ENCODE results near the gene UGT3A1.

UGT3A1 gene

GRCh38 chr5:35960328-35960727 is 30.9 kb downstream of the UGT3A1 start:
- peaks cover 2% of the 10 kb centered on the region for H3K36me3 Mint-ChIP-seq (ENCODE audit: low read depth)
- DNase-seq (no peak), ATAC-seq (no peak)
- H3K4me1 Mint-ChIP-seq, result no peaks in the 10 kb centered on the region
- H3K4me3 Mint-ChIP-seq, result no peak overlapping the region
- peaks cover 20% of the 10 kb centered on the region for H3K27me3 Mint-ChIP-seq
- H3K27ac Mint-ChIP-seq, result no peak overlapping the region
- H3K9me3 Mint-ChIP-seq, result no peaks in the 10 kb centered on the region

GRCh38 chr5:35956429-35956828 is 34.8 kb downstream of the UGT3A1 start:
- no peaks in the 10 kb centered on the region for H3K4me1 Mint-ChIP-seq
- ATAC-seq, result no peak

DNA sequence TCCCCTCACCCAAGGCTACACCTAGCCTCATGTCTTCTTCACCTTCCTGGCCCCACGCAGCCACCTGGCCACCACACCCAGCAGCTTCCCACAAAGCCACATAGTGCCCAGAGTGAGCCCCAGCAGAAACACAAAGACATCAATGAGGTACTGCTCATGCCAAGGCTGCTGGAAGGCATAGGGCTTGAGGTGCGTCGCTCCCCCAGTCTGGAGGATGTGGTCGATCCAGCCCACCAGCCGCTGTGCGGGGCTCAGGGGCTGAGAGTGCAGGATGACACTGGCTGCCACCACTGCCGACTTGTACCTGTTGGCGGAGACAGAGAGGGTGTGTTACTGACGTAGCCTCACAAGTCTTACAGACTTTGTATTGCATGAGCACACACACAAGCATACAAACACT is 37.0 kb downstream of the UGT3A1 start:
- H3K9me3 Mint-ChIP-seq, result no peaks in the 10 kb centered on the region
- H3K36me3 Mint-ChIP-seq (ENCODE audit: low read depth), result no peaks in the 10 kb centered on the region
- H3K4me3 Mint-ChIP-seq, result no peak overlapping the region
- DNase-seq, result no peak
- H3K27me3 Mint-ChIP-seq, result peaks cover 41% of the 10 kb centered on the region
- H3K27ac Mint-ChIP-seq, result no peak overlapping the region
- no peak for ATAC-seq
- H3K4me1 Mint-ChIP-seq, result no peaks in the 10 kb centered on the region

More at GRCh38 chr5:35956429-35956828, 34.8 kb downstream of the UGT3A1 start:
- no peak overlapping the region for H3K4me3 Mint-ChIP-seq
- peaks cover 42% of the 10 kb centered on the region for H3K27me3 Mint-ChIP-seq
- no peaks in the 10 kb centered on the region for H3K36me3 Mint-ChIP-seq (ENCODE audit: low read depth)
- no peaks in the 10 kb centered on the region for H3K9me3 Mint-ChIP-seq
- H3K27ac Mint-ChIP-seq, result no peak overlapping the region
- DNase-seq, result no peak

- ATAC-seq, result no peak
Observed at GRCh38 chr5:35947085-35947484, 44.1 kb downstream of the UGT3A1 start.

GRCh38 chr5:35939639-35940038 is 51.6 kb downstream of the UGT3A1 start:
- H3K4me1 Mint-ChIP-seq, result no peaks in the 10 kb centered on the region
- H3K27me3 Mint-ChIP-seq, result peaks cover 10% of the 10 kb centered on the region
- DNase-seq (no peak), ATAC-seq (no peak)
- H3K9me3 Mint-ChIP-seq, result no peaks in the 10 kb centered on the region
- H3K4me3 Mint-ChIP-seq, result no peak overlapping the region
- no peak overlapping the region for H3K27ac Mint-ChIP-seq
- H3K36me3 Mint-ChIP-seq (ENCODE audit: low read depth), result no peaks in the 10 kb centered on the region

More at GRCh38 chr5:35947085-35947484, 44.1 kb downstream of the UGT3A1 start:
- H3K27ac Mint-ChIP-seq, result no peak overlapping the region
- peaks cover 12% of the 10 kb centered on the region for H3K27me3 Mint-ChIP-seq
- no peaks in the 10 kb centered on the region for H3K4me1 Mint-ChIP-seq
- H3K4me3 Mint-ChIP-seq, result no peak overlapping the region
- DNase-seq, result no peak
- H3K9me3 Mint-ChIP-seq, result no peaks in the 10 kb centered on the region
- no peaks in the 10 kb centered on the region for H3K36me3 Mint-ChIP-seq (ENCODE audit: low read depth)

DNA sequence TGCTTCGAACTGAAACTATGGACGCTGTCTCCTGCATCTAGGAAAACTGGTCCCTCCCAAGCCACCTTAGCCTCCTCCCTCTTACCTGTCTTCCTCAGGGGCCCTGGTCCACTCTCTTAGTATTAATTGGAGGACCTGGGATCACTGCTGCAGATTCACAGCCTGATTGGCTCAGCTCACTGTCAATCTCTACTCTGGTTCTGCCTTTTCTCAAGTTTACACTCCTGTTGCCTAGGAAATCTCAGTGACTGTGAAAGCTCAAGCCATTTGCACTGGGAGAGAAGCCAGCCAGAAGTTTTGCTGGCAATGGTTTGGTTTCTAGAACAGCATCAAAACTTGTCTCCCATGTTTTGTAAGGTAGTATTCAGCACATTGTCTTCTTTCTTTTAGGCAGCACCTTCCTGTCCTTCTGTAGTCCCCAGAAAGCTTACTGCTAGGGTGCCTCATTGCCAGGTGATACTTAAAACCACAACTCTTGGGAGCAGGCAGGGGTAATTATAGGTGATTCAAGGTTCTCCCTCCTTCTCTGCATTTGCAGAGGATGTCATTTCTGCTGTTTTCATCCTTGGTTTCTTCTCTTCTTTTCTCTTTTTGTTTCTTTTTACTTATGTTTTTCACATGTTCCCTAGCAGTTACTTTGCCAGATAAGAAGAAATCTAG is 52.5 kb downstream of the UGT3A1 start, which contains the start of gene CAPSL:
CAPSL (minus strand) TSS at position 55 of the 660 bp plus-strand sequence. CDS start 17,502 bp downstream, outside the sequence.
- peaks cover 10% of the 10 kb centered on the region for H3K27me3 Mint-ChIP-seq
- no peaks in the 10 kb centered on the region for H3K4me1 Mint-ChIP-seq
- H3K27ac Mint-ChIP-seq, result no peak within 1 kb of the TSS
- no peaks in the 10 kb centered on the region for H3K36me3 Mint-ChIP-seq (ENCODE audit: low read depth)
- DNase-seq (no peak), ATAC-seq (no peak)
- H3K4me3 Mint-ChIP-seq, result no peak within 1 kb of the TSS
- H3K9me3 Mint-ChIP-seq, result no peaks in the 10 kb centered on the region

DNA sequence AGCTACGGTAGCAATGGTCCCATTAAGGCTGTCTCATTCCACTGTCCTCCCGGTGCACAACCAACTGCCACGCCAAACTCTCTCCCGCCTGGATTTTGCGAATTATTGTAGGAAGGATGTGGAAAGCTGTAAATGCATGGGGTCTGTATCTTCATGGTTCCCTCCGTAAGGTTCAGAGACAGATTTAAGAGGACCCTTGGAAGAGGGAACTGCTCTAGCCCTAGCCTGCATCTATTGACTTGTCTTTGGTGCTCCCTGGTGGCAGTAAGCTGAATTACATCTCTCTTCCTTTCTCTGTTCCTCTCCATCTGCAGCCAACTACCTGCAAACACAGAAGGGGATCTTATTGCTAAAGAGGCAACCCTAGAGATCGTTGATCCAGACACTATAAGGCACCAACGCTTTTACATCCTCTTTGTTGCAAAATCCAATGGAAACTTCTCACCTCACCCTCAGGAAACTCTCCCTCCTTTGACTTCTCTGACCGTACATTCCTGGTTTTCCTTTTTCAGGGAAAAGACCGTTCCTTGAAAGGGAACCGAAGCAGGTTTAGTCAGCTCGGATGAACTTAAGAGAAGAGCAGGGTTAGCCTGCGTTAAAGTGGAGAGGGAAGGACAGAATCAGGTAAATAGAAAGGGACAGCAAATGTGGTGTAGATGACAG is 64.7 kb downstream of the UGT3A1 start:
- peak; percentile 48 for ATAC-seq
- Mint-ChIP-seq H3K4me3 (peak overlapping the region; percentile 39), H3K4me1 (peaks cover 44% of the 10 kb centered on the region), H3K27me3 (peaks cover 2% of the 10 kb centered on the region), H3K9me3 (no peaks in the 10 kb centered on the region), H3K27ac (no peak overlapping the region), H3K36me3 (ENCODE audit: low read depth) (no peaks in the 10 kb centered on the region)
- DNase-seq, result peak; percentile 74

- DNase-seq (peak; percentile 86), ATAC-seq (peak; percentile 86)
- no peaks in the 10 kb centered on the region for H3K27me3 Mint-ChIP-seq
- H3K9me3 Mint-ChIP-seq, result no peaks in the 10 kb centered on the region
- H3K36me3 Mint-ChIP-seq (ENCODE audit: low read depth), result no peaks in the 10 kb centered on the region
- peak overlapping the region; percentile 69 for H3K4me3 Mint-ChIP-seq
- H3K27ac Mint-ChIP-seq, result peak overlapping the region; percentile 85
- H3K4me1 Mint-ChIP-seq, result peaks cover 52% of the 10 kb centered on the region
Observed at GRCh38 chr5:35924950-35925722, 66.1 kb downstream of the UGT3A1 start.

DNA sequence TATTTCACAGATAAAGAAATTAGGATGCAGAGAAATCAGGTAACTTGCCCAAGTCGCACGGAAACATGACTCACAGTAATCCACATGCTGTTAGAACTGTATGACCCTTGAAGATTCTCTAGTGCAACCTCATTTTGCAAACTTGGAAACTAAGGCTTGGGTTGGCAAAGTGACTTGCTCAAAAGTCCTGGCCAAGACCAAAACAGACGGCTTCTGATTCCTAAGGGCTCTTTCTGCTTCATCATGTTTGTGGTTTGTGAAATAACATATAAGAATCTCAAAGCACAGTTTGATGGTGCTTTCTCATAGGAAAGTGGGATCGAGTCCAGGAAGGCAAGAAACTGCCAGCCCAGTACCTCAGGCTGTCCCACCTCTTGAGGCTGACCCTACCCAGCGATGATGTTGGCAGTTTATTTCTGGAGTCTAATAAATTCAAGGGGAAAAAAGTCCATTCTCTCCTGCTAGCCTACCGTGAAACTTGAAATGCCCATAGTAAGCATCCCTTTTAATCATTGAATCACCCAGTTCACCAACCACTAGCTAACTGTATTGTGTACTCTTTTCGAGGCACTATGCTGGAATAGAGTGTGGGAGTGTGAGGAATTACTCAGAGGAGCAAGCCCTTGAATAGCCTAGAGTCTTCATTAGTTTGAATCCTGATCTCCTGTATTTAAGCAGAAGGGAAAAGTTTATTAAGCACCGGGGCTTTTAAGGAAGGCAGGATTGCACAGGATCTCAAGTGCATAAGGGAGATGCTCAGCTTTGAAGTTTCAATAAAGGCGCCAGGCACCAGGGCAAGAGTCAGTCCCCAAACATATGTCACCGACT is 66.9 kb downstream of the UGT3A1 start:
- H3K9me3 Mint-ChIP-seq, result peaks cover 5% of the 10 kb centered on the region
- DNase-seq (no peak), ATAC-seq (peak; percentile 44)
- peaks cover 59% of the 10 kb centered on the region for H3K4me1 Mint-ChIP-seq
- peak overlapping the region; percentile 85 for H3K27ac Mint-ChIP-seq
- peaks cover 5% of the 10 kb centered on the region for H3K36me3 Mint-ChIP-seq (ENCODE audit: low read depth)
- H3K27me3 Mint-ChIP-seq, result no peaks in the 10 kb centered on the region
- peak overlapping the region; percentile 69 for H3K4me3 Mint-ChIP-seq

DNA sequence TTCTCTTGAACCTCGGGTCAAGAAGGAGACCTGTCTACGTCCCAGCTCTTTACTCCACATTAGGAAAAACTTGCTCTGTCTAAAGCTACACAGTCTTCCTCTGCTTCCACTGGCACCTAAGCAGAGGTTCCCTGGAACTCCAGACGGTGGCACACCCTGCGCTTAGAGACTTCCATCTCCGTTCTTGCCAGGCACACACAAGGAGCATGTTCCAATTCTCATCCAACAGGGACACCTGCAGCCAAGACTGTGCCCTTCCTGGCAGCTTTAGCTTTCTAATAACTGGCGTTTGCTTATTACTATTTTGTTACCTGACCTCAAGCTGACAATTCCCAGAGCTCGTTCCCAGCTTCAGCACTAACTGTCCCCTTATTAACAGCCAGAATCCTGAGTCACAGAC is 68.7 kb downstream of the UGT3A1 start:
- Mint-ChIP-seq H3K4me1 (peaks cover 73% of the 10 kb centered on the region), H3K4me3 (no peak overlapping the region), H3K27ac (peak overlapping the region; percentile 15), H3K9me3 (peaks cover 7% of the 10 kb centered on the region), H3K36me3 (ENCODE audit: low read depth) (peaks cover 6% of the 10 kb centered on the region), H3K27me3 (no peaks in the 10 kb centered on the region)
- ATAC-seq, result no peak
- DNase-seq, result no peak

DNA sequence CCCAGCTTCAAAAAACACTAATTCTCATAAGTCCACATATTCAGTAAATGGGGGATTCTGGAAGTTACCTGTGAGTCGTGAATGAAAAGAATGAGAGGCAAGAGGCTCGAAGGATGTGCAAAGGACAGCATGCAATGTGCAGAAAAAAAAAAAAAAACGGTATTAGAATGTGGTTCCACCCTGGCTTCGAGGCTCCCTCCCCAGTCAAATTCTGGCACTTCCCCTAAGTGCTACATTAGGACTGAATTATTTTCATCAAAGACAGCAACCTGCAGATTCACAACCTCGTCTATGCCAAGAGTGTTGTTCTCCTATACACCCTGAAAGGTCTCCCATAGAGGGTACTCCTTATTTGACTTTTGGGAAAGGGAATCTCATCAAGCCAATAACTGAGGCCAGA is 69.3 kb downstream of the UGT3A1 start:
- H3K4me3 Mint-ChIP-seq, result no peak overlapping the region
- ATAC-seq (no peak), DNase-seq (no peak)
- no peaks in the 10 kb centered on the region for H3K27me3 Mint-ChIP-seq
- no peak overlapping the region for H3K27ac Mint-ChIP-seq
- H3K36me3 Mint-ChIP-seq (ENCODE audit: low read depth), result peaks cover 8% of the 10 kb centered on the region
- H3K4me1 Mint-ChIP-seq, result peaks cover 73% of the 10 kb centered on the region
- H3K9me3 Mint-ChIP-seq, result peaks cover 7% of the 10 kb centered on the region

DNA sequence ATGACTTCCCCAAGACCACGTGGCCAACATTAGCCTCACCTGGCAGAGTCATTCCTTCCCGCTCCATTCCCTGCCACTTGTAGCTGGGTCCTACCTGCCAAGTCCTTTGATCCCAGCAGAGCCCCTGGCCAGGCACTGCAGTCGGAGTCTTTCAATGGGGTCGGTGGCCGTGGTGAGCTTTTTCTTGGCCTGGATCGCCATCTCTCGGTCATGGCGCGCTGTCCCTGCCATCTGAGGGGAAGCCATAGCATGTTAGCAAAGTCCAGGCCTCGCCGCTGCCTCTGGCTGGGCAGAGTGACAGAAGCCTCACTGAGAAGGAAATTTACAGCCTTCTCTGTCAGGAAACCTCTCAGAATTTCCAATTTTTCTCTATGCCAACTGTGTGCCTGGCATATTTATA is 70.3 kb downstream of the UGT3A1 start:
- peaks cover 69% of the 10 kb centered on the region for H3K4me1 Mint-ChIP-seq
- ATAC-seq (no peak), DNase-seq (peak; percentile 12)
- H3K9me3 Mint-ChIP-seq, result peaks cover 11% of the 10 kb centered on the region
- peaks cover 12% of the 10 kb centered on the region for H3K36me3 Mint-ChIP-seq (ENCODE audit: low read depth)
- H3K27ac Mint-ChIP-seq, result no peak overlapping the region
- H3K4me3 Mint-ChIP-seq, result no peak overlapping the region
- H3K27me3 Mint-ChIP-seq, result no peaks in the 10 kb centered on the region

GRCh38 chr5:35919191-35919590 is 72.0 kb downstream of the UGT3A1 start:
- no peak overlapping the region for H3K4me3 Mint-ChIP-seq
- peaks cover 23% of the 10 kb centered on the region for H3K9me3 Mint-ChIP-seq
- H3K36me3 Mint-ChIP-seq (ENCODE audit: low read depth), result peaks cover 13% of the 10 kb centered on the region
- H3K27ac Mint-ChIP-seq, result peak overlapping the region; percentile 55
- DNase-seq, result peak; percentile 20
- peaks cover 55% of the 10 kb centered on the region for H3K4me1 Mint-ChIP-seq
- peak; percentile 83 for ATAC-seq
- no peaks in the 10 kb centered on the region for H3K27me3 Mint-ChIP-seq

DNA sequence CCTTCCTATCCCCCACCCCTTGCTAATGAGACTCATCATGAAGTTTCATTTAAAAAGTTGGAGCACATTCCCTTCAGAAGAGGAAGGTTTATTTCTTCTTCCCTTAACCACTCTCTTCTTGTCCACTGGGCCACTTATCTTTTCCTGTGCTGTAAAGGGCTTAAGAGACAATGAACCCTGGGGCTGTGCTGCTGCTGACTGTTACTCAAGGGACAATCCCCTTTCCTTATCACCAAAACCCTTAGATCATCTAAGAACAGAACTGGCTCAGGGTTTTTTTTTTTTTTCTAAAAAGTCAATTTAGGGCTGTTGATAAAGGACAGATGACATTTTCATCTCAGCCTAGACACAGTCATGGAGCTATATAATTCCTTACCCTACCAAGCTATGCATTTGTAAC is 82.4 kb downstream of the UGT3A1 start:
- Mint-ChIP-seq H3K4me3 (peak overlapping the region; percentile 57), H3K4me1 (peaks cover 80% of the 10 kb centered on the region), H3K9me3 (peaks cover 22% of the 10 kb centered on the region), H3K36me3 (ENCODE audit: low read depth) (peaks cover 8% of the 10 kb centered on the region), H3K27me3 (no peaks in the 10 kb centered on the region), H3K27ac (peak overlapping the region; percentile 92)
- DNase-seq (no peak), ATAC-seq (peak; percentile 78)
